Amniotic stem cell (primary cell): ENCODE measurements around the gene RPL18A.

Experiments
- DNase-seq: peaks from one replicate; lab custom pipeline; 2025; lab: John Stamatoyannopoulos, UW

Gene RPL18A

GRCh38 chr19:17910791-17911360 lies 51.2 kb downstream of the RPL18A start:
- no peak for DNase-seq
